A549 (cell line): ENCODE measurements around the gene ABCA1. TPM values are rescaled to one million over a fixed set of nuclear protein-coding genes. Genes with fewer than 3 reads are reported as not detected.

Experiments
- ATAC-seq, 2 experiments: fragments of 200-7000 bp in 1 of 2; fragments of >200 bp in 1 of 2; cut with Nextera tagmentation in 1 of 2; cut with Tn5 transposase in 1 of 2; 3 replicates each; pipeline versions ENCODE4 v1.8.0 to v1.9.1; 2018 to 2020; ENCODE audit warnings: mild to moderate bottlenecking in 1 of 2, moderate library complexity in 1 of 2
- CTCF ChIA-PET: fragments of 300-600 bp; sonication (Branson Sonifier 250); formaldehyde crosslinking; extraction: SDS; loops from one replicate; lab custom pipeline; 2021; ENCODE audit warnings: antibody characterized with exemption, inconsistent platforms; lab: Yijun Ruan, JAX
- POLR2A ChIA-PET: fragments of 350-600 bp; formaldehyde crosslinking; extraction: SDS; loops from one replicate; lab custom pipeline; 2021; ENCODE audit warnings: antibody characterized with exemption, inconsistent platforms; lab: Yijun Ruan, JAX
- DNase-seq, 2 experiments: peaks; one replicate each; pipeline versions ENCODE4 v3.0.0 to v3.0.0-alpha.2; 2011 to 2016; ENCODE audit warnings: low read depth in 1 of 2, low spot score in 1 of 2
- FAIRE-seq: peaks from 2 replicates; lab custom pipeline; 2011; peaks lifted over from hg19 to GRCh38; lab: Jason Lieb, UNC
- H3K27ac ChIP-seq, 2 experiments: fragments of >200 bp; sonication (Bioruptor Twin); formaldehyde crosslinking; 3 replicates each; pipeline ENCODE4 v1.5.1; 2016 to 2017
- H3K4me1 ChIP-seq: fragments of >200 bp; sonication (Bioruptor Twin); formaldehyde crosslinking; 3 replicates; pipeline ENCODE4 v1.6.1; 2016
- H3K4me2 ChIP-seq: fragments of >200 bp; sonication (Bioruptor Twin); formaldehyde crosslinking; 3 replicates; pipeline ENCODE4 v1.6.1; 2016
- H3K4me3 ChIP-seq: fragments of >200 bp; sonication (Bioruptor Twin); formaldehyde crosslinking; 3 replicates; pipeline ENCODE4 v1.5.1; 2016
- H3K9me3 ChIP-seq: fragments of >200 bp; sonication (Bioruptor Twin); formaldehyde crosslinking; 3 replicates; pipeline ENCODE4 v1.6.1; 2016
- BHLHE40 ChIP-seq: IDR thresholded peaks from 2 replicates; pipeline ENCODE4 v1.6.1; 2012; ENCODE audit warnings: low read depth, low read length, inconsistent platforms
- CBX2 ChIP-seq: fragments of 200-600 bp; sonication (generic); IDR thresholded peaks from 2 replicates; pipeline ENCODE4 v1.6.1; 2016; ENCODE audit warnings: low read depth, mild to moderate bottlenecking, borderline replicate concordance
- CHD2 ChIP-seq: fragments of 150-350 bp; IDR thresholded peaks from 2 replicates; pipeline ENCODE4 v1.6.1; 2014; ENCODE audit warnings: low read length; ENCODE audit not compliant: partially characterized antibody
- EHMT2 ChIP-seq: fragments of 200-600 bp; sonication (generic); IDR thresholded peaks from 2 replicates; pipeline ENCODE4 v1.6.1; 2016; ENCODE audit warnings: antibody characterized with exemption, low read depth, mild to moderate bottlenecking, moderate library complexity
- ESRRA ChIP-seq: fragments of 150-350 bp; IDR thresholded peaks from 2 replicates; pipeline ENCODE4 v1.6.1; 2014; ENCODE audit warnings: mild to moderate bottlenecking, low read length, borderline replicate concordance
- FOXS1 ChIP-seq: fragments of 250-450 bp; sonication (Bioruptor Pico); IDR thresholded peaks from 2 replicates; pipeline ENCODE4 v1.5.0; 2020; ENCODE audit warnings: mild to moderate bottlenecking, moderate library complexity
- HOXA7 ChIP-seq: fragments of 250-450 bp; sonication (Bioruptor Pico); IDR thresholded peaks from 2 replicates; pipeline ENCODE4 v1.5.0; 2020; ENCODE audit warnings: mild to moderate bottlenecking, moderate library complexity
- HOXB13 ChIP-seq: fragments of 250-450 bp; sonication (Bioruptor Pico); IDR thresholded peaks from 2 replicates; pipeline ENCODE4 v1.5.0; 2020; ENCODE audit warnings: low read depth, mild to moderate bottlenecking, moderate library complexity
- JUN ChIP-seq, 2 experiments: fragments of >200 bp; sonication (Bioruptor Twin); formaldehyde crosslinking; IDR thresholded peaks; 2 replicates in 1 of 2; 3 replicates in 1 of 2; pipeline ENCODE4 v1.6.1; 2016 to 2017
- JUNB ChIP-seq: fragments of >200 bp; sonication (Bioruptor Twin); formaldehyde crosslinking; IDR thresholded peaks from 2 replicates; pipeline ENCODE4 v1.6.1; 2016
- KDM1A ChIP-seq: fragments of 200-600 bp; sonication (generic); IDR thresholded peaks from 2 replicates; pipeline ENCODE4 v1.6.1; 2016; ENCODE audit warnings: low read depth, mild to moderate bottlenecking
- MAFK ChIP-seq: fragments of 450-650 bp; IDR thresholded peaks from 2 replicates; pipeline ENCODE4 v1.6.1; 2014; ENCODE audit not compliant: partially characterized antibody
- MAZ ChIP-seq: fragments of 150-350 bp; IDR thresholded peaks from 2 replicates; pipeline ENCODE4 v1.6.1; 2014; ENCODE audit warnings: antibody characterized with exemption, low read depth, low read length, borderline replicate concordance
- NFE2L2 ChIP-seq: fragments of 150-350 bp; conservative IDR thresholded peaks from 2 replicates; pipeline ENCODE4 v1.6.1; 2014; ENCODE audit warnings: low read length
- NR3C1 ChIP-seq: fragments of >200 bp; sonication (Bioruptor Twin); formaldehyde crosslinking; IDR thresholded peaks from 3 replicates; pipeline ENCODE4 v1.6.1; 2017
- POLR2A ChIP-seq: IDR thresholded peaks from 2 replicates; pipeline ENCODE4 v1.6.1; 2012; ENCODE audit warnings: mild to moderate bottlenecking, low read length
- POLR2AphosphoS2 ChIP-seq: conservative IDR thresholded peaks from 2 replicates; pipeline ENCODE4 v1.6.1; 2012; ENCODE audit warnings: low read length, improper control_type of control experiment, inconsistent platforms
- RARB ChIP-seq: fragments of 250-450 bp; sonication (Bioruptor Pico); IDR thresholded peaks from 2 replicates; pipeline ENCODE4 v1.8.0; 2021; ENCODE audit warnings: mild to moderate bottlenecking, moderate library complexity
- RCOR1 ChIP-seq: fragments of 150-350 bp; IDR thresholded peaks from 2 replicates; pipeline ENCODE4 v1.6.1; 2014; ENCODE audit warnings: antibody characterized with exemption, low read length, low read depth
- RNF2 ChIP-seq: fragments of 200-600 bp; sonication (generic); IDR thresholded peaks from 2 replicates; pipeline ENCODE4 v1.6.1; 2016; ENCODE audit warnings: low read depth, mild to moderate bottlenecking, antibody characterized with exemption, moderate library complexity, borderline replicate concordance
- TP53 ChIP-seq: fragments of 250-450 bp; sonication (Bioruptor Pico); IDR thresholded peaks from 2 replicates; pipeline ENCODE4 v1.5.0; 2021; ENCODE audit warnings: mild to moderate bottlenecking, moderate library complexity
- ZC3H11A ChIP-seq: fragments of 450-650 bp; IDR thresholded peaks from 2 replicates; pipeline ENCODE4 v1.6.1; 2014; ENCODE audit warnings: antibody characterized with exemption, mild to moderate bottlenecking
- ZFP36 ChIP-seq: fragments of 450-650 bp; IDR thresholded peaks from 2 replicates; pipeline ENCODE4 v1.6.1; 2014; ENCODE audit warnings: borderline replicate concordance; ENCODE audit not compliant: partially characterized antibody
- WGBS: methylation state at CpG from one replicate; pipeline ENCODE4 v1.1.6; 2017; ENCODE audit errors: missing lambda C conversion rate; 5-methylcytosine and 5-hydroxymethylcytosine counted together
- polyA plus RNA-seq, 4 experiments: library from polyadenylated mRNA; depleted of rRNA in 3 of 4; stranded (reverse); fragments of >200 nt; fragmentation: RNase III in 1 of 4; extraction: RNeasy Plus Mini Kit Qiagen cat#74134 plus additional on column Dnase treatment in 1 of 4; gene quantifications; 2 replicates in 3 of 4; 3 replicates in 1 of 4; pipeline ENCODE4 v1.2.3, GENCODE V29; 2011 to 2017
- TF ChIP-seq, protein P1 (sequence below): fragments of >200 bp; sonication (Bioruptor Twin); formaldehyde crosslinking; IDR thresholded peaks from 2 replicates; pipeline ENCODE4 v1.6.1; 2016
- TF ChIP-seq, protein P2 (sequence below): fragments of 250-450 bp; sonication (Bioruptor Pico); IDR thresholded peaks from 2 replicates; pipeline ENCODE4 v1.5.0; 2021; ENCODE audit warnings: mild to moderate bottlenecking, moderate library complexity, borderline replicate concordance
- TF ChIP-seq, protein P3 (sequence below): fragments of 200-600 bp; sonication (generic); IDR thresholded peaks from 2 replicates; pipeline ENCODE4 v1.6.1; 2016; ENCODE audit warnings: antibody characterized with exemption, mild to moderate bottlenecking, moderate library complexity
- TF ChIP-seq, protein P4 (sequence below): fragments of 250-450 bp; sonication (Bioruptor Pico); IDR thresholded peaks from 2 replicates; pipeline ENCODE4 v1.5.0; 2020; ENCODE audit warnings: low read depth, mild to moderate bottlenecking, moderate library complexity

ABCA1 gene
- polyA plus RNA-seq, 2 of the 4 experiments (the other 2 are of a cell fraction) = 3.6 to 12.0 TPM

DNA sequence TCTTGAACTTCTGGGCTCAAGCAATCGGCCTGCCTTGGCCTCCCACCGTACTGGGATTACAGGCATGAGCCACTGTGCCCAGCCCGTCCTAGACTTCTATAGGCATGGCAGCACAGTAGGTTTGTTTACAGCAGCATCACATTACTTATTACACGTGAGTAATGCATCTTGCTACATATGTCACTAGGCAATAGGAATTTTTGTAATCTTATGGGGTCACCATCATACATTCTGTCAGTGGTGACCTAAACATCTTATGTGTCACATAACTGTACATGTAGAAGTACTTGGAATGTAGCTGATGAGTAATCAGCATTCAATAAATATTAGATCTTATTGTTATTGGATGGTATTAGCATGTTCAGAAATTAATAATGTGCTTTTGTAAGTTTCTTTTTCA lies 22.9 kb upstream of the ABCA1 start (continued):
- TF ChIP-seq HOXB13 (CRISPR knock-in tag) = no peak

DNA sequence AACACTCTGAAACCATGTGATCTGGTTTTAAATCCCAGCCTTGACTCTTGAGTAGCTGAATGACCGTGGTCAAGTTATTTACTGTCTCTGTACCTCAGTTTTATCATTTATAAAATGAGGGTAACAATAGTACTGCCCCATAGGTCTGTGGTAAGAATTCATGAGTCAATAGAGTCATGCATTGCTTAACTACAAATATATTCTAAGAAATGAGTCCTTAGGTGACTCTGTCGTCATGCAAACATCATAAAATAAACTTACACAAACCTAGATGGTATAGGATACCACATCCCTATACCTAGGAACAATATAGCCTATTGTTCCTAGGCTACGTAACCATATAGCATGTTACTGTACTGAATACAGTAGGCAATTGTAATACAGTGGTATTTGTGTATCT lies 20.3 kb upstream of the ABCA1 start:
- no peak for FAIRE-seq
- Histone ChIP-seq H3K4me3 (no peak overlapping the region), H3K27ac (no peak overlapping the region), H3K9me3 (no peaks in the 10 kb centered on the region), H3K4me1 (peaks cover 12% of the 10 kb centered on the region; the same call in 2 of the 3 replicates), H3K4me2 (no peak overlapping the region)
- ATAC-seq = no peak; a peak in 1 of 6 replicates
- DNase-seq = no peak
- CTCF ChIA-PET = interaction anchor here (1.2 kb wide), 1 partner anchor 141 kb away, joined by 3 read pairs; no protein-coding TSS in a partner anchor
- POLR2A ChIA-PET = no interaction called here
- 63% methylated on average over 3 of the region's 3 CpGs for WGBS
- TF ChIP-seq ESRRA (no peak), JUN (IDR thresholded peaks at IDR 0.05) (no peak), MAZ (no peak)

DNA sequence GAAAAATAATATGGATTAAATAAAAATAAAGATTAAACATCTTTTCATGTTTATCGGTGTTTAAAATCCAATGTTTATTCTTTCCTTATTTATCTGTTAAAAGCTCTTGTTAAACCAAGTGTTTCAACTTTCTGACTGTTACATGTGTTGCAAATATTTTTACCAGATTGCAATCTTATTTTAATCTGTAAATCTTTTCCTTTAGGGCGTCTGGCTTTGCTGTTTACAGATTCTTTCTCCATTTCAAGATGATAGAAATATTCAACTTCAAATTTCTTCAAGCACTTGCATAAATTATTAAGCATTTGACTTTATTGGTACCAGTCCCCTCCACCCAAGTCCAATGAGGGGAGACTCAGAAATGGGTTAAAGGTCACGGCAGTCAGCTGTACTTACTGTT lies 16.9 kb upstream of the ABCA1 start:
- peak; percentile 23 for FAIRE-seq
- ChIA-PET POLR2A (no interaction called here), CTCF (interaction anchor here (0.7 to 1.3 kb wide), 2 partner anchors 18 to 39 kb away, joined by 3 to 4 read pairs; no protein-coding TSS in a partner anchor)
- Histone ChIP-seq H3K4me1 (peaks cover 12% of the 10 kb centered on the region; the same call in 2 of the 3 replicates), H3K4me2 (no peak overlapping the region; the same call in 2 of the 3 replicates), H3K4me3 (no peak overlapping the region), H3K27ac (peak overlapping the region in 1 of 2 experiments; percentile 15; a peak in 1 of 6 replicates), H3K9me3 (no peaks in the 10 kb centered on the region)
- DNase-seq = no peak
- TF ChIP-seq, protein P1, sequence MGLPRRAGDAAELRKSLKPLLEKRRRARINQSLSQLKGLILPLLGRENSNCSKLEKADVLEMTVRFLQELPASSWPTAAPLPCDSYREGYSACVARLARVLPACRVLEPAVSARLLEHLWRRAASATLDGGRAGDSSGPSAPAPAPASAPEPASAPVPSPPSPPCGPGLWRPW = no peak
- TF ChIP-seq ZFP36 (no peak), ESRRA (no peak), RCOR1 (no peak), NFE2L2 (no peak), RARB (CRISPR knock-in tag) (no peak), POLR2AphosphoS2 (no peak), TP53 (CRISPR knock-in tag) (no peak), CBX2 (no peak)
- TF ChIP-seq, protein P2, sequence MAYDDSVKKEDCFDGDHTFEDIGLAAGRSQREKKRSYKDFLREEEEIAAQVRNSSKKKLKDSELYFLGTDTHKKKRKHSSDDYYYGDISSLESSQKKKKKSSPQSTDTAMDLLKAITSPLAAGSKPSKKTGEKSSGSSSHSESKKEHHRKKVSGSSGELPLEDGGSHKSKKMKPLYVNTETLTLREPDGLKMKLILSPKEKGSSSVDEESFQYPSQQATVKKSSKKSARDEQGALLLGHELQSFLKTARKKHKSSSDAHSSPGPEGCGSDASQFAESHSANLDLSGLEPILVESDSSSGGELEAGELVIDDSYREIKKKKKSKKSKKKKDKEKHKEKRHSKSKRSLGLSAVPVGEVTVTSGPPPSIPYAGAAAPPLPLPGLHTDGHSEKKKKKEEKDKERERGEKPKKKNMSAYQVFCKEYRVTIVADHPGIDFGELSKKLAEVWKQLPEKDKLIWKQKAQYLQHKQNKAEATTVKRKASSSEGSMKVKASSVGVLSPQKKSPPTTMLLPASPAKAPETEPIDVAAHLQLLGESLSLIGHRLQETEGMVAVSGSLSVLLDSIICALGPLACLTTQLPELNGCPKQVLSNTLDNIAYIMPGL (CRISPR knock-in tag) = no peak
- TF ChIP-seq, protein P3, sequence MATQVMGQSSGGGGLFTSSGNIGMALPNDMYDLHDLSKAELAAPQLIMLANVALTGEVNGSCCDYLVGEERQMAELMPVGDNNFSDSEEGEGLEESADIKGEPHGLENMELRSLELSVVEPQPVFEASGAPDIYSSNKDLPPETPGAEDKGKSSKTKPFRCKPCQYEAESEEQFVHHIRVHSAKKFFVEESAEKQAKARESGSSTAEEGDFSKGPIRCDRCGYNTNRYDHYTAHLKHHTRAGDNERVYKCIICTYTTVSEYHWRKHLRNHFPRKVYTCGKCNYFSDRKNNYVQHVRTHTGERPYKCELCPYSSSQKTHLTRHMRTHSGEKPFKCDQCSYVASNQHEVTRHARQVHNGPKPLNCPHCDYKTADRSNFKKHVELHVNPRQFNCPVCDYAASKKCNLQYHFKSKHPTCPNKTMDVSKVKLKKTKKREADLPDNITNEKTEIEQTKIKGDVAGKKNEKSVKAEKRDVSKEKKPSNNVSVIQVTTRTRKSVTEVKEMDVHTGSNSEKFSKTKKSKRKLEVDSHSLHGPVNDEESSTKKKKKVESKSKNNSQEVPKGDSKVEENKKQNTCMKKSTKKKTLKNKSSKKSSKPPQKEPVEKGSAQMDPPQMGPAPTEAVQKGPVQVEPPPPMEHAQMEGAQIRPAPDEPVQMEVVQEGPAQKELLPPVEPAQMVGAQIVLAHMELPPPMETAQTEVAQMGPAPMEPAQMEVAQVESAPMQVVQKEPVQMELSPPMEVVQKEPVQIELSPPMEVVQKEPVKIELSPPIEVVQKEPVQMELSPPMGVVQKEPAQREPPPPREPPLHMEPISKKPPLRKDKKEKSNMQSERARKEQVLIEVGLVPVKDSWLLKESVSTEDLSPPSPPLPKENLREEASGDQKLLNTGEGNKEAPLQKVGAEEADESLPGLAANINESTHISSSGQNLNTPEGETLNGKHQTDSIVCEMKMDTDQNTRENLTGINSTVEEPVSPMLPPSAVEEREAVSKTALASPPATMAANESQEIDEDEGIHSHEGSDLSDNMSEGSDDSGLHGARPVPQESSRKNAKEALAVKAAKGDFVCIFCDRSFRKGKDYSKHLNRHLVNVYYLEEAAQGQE = no peak
- ATAC-seq = no peak
- 82% methylated on average over 3 of the region's 3 CpGs for WGBS

DNA sequence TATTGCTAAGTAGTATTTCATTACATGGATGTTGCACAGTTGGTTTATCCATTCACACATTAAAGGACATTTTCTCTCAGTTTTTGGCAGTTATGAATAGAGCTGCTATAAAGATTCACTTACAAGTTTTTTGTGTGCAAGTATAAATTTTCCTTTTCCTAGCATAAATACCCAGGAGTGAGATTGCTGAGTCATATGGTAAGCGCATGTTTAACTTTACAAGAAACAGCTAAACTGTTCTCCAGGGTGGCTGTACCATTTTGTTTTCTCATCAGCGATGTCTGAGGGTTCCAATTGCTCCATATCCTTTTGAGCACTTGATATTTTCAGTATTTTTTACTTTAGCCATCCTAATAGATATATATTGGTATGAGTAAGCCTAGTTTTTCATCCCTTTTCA lies 16.4 kb upstream of the ABCA1 start:
- no peak for DNase-seq
- Histone ChIP-seq H3K27ac (no peak overlapping the region; a peak in 1 of 6 replicates), H3K9me3 (no peaks in the 10 kb centered on the region), H3K4me2 (peak overlapping the region; percentile 28; the same call in 1 of the 3 replicates), H3K4me3 (no peak overlapping the region), H3K4me1 (peaks cover 12% of the 10 kb centered on the region; the same call in 2 of the 3 replicates)
- 88% methylated on average over 2 of the region's 2 CpGs for WGBS
- ChIA-PET POLR2A (no interaction called here), CTCF (interaction anchor here (0.7 kb wide), 1 partner anchor 40 kb away, joined by 3 read pairs; no protein-coding TSS in a partner anchor)
- TF ChIP-seq EHMT2 (no peak), KDM1A (no peak), FOXS1 (CRISPR knock-in tag) (no peak), NFE2L2 (peak; percentile 25; the same call in 1 of the 2 replicates), MAFK (peak; percentile 46), BHLHE40 (no peak), CHD2 (no peak), RCOR1 (no peak), HOXA7 (CRISPR knock-in tag) (no peak), NR3C1 (no peak), RNF2 (no peak), POLR2A (no peak), ZFP36 (no peak), ZC3H11A (no peak), JUNB (no peak)
- TF ChIP-seq, protein P4, sequence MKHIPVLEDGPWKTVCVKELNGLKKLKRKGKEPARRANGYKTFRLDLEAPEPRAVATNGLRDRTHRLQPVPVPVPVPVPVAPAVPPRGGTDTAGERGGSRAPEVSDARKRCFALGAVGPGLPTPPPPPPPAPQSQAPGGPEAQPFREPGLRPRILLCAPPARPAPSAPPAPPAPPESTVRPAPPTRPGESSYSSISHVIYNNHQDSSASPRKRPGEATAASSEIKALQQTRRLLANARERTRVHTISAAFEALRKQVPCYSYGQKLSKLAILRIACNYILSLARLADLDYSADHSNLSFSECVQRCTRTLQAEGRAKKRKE (CRISPR knock-in tag) = no peak
- no peak for FAIRE-seq
- no peak for ATAC-seq
